Neural cell (in vitro differentiated cells): Measurements from ENCODE around the gene CDCA5.

ENCODE experiments used
- EP300 ChIP-seq: fragments of 450-650 bp; conservative IDR thresholded peaks from 2 replicates; pipeline ENCODE4 v1.6.1; 2014; ENCODE audit warnings: antibody characterized with exemption, mild to moderate bottlenecking, moderate library complexity; ENCODE audit not compliant: poor library complexity, severe bottlenecking
- EZH2 ChIP-seq: fragments of 200-600, 300-800 bp; shearing (Covaris generic), sonication (generic); IDR thresholded peaks from 2 replicates; pipeline ENCODE4 v1.6.1; 2014; ENCODE audit warnings: antibody characterized with exemption, low read length, borderline replicate concordance, mild to moderate bottlenecking; ENCODE audit not compliant: insufficient read depth, poor library complexity, severe bottlenecking
- MXI1 ChIP-seq: fragments of 450-650 bp; conservative IDR thresholded peaks from 2 replicates; pipeline ENCODE4 v1.6.1; 2014; ENCODE audit warnings: antibody characterized with exemption, mild to moderate bottlenecking; ENCODE audit not compliant: poor library complexity, severe bottlenecking
- TF ChIP-seq, protein P1 (sequence below): fragments of 450-650 bp; IDR thresholded peaks from 2 replicates; pipeline ENCODE4 v1.5.1; 2014; ENCODE audit warnings: antibody characterized with exemption, mild to moderate bottlenecking, moderate library complexity; ENCODE audit not compliant: poor library complexity, severe bottlenecking

DNA sequence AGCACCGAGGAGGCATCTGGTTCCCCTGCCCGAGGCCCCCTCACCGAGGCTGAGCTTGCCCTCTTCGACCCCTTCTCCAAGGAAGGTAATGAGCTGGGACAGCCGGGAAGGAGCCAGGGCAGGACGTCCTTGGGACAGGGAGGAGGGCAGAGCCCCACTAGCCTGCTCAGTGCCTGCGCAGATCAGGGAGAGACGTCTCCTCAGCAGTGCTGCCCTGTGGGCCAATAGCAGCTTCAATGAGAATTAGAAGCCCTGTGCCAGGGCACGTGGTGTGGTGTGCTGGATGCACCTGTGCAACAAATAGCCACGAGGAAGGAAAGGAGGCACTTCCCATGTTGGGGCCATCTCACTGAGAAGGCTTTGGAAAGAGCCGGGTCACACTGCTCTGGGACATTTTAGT is 48.3 kb downstream of the CDCA5 start:
- TF ChIP-seq EP300 (no peak), EZH2 (no peak), MXI1 (no peak)
- TF ChIP-seq, protein P1, sequence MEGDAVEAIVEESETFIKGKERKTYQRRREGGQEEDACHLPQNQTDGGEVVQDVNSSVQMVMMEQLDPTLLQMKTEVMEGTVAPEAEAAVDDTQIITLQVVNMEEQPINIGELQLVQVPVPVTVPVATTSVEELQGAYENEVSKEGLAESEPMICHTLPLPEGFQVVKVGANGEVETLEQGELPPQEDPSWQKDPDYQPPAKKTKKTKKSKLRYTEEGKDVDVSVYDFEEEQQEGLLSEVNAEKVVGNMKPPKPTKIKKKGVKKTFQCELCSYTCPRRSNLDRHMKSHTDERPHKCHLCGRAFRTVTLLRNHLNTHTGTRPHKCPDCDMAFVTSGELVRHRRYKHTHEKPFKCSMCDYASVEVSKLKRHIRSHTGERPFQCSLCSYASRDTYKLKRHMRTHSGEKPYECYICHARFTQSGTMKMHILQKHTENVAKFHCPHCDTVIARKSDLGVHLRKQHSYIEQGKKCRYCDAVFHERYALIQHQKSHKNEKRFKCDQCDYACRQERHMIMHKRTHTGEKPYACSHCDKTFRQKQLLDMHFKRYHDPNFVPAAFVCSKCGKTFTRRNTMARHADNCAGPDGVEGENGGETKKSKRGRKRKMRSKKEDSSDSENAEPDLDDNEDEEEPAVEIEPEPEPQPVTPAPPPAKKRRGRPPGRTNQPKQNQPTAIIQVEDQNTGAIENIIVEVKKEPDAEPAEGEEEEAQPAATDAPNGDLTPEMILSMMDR, result no peak
